Head of caudate nucleus (tissue), 42 donors: ENCODE results near the gene FILIP1L.
"Not testable (repeated sequence)": the region's sequence is repeated elsewhere in the genome, so short reads cannot be mapped to it uniquely, and the experiment has no call there.

ENCODE experiments used
- DNase-seq, 42 donors: peaks; one replicate each; pipeline versions ENCODE4 v3.0.0 to v3.0.0-alpha.2; 2020 to 2021; ENCODE audit warnings: mixed read lengths in 7 of 42
- intact Hi-C: fragments of 100-400 bp; cut with DNase I; formaldehyde crosslinking; loops from one replicate; pipeline ENCODE4 v1.15.0; 2022

Gene FILIP1L

DNA sequence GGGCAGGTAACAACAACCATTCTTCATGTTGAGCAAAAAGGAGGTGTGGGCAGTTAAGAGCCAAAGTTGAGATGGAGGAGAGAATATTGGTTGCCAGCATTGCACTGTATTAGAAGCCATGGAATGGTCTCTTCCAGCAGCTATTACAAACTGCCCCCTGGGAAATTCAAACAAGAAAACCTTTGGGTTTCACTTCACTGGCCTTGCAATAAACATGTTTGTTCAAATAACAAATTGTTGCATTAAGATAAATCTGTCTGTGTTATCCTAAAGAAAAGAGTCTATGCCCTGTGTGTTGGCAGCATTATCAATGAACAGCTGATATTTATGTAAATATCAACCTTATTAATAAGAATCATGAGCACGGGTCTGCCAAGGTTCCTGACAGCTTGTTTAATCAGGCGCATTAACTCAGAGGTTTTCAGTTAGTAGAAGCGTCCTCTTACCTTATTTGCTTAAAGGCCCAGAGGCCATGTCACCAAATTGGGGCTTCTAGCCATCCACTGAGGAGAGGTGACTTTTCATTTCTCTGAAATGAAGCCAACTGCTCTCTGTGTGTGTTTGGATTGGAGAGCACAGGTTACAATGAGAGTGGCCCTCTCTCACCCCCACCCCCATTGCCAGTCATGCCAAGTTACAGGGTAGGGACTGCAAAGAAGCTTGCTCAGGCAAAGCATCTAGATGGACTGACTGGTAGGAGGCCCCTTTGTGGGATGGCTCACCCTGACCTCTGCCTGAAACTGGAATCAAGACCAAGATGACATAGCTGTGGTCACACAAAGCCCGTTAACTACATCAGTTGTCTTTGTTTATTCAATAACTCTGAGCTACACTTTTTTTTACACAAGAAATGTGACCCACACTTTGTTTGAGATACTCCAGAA lies 10.5 kb downstream of the FILIP1L start:
- DNase-seq: no peak

DNA sequence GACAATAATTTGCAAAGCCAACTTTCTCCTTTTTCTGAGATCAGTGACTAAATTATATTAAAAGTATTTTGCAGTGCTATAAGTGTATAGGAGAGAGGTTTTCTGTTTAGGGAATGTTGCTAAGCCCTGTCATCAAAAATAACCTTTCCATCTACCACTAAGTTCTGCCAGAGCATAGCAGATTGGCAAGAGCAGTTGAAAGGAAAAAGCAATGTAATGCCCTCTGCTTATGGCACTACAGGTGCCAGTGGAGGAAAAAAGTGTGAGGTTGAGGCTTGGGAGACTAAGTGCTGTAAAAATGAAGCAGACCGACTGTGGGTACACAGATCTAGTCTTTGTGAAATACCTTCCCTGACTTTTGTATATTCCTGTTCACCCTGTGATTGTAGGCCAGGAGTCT lies 11.5 kb downstream of the FILIP1L start:
- intact Hi-C loops: no loop called here
- DNase-seq: no peak

More for the DNA sequence above, 10.5 kb downstream of the FILIP1L start:
- intact Hi-C loops: no loop called here

DNA sequence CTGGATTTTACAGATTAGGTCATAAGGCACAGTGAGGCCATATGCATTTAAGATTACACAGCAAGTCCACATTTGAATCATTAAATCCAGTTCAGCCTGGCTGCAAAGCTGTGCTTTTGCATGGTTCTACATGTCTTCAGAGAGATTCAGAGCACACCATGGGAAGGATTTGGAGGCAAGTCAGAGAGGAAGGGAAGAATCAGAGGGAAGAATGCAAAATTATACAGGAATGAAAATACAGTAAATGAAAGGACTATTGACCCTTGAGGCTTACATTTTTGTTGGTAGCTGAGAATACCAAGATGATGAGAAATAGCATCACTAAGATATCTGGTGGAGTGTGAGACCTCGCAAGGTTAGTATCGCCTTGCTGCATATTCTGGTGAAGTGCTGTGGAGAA lies 13.9 kb downstream of the FILIP1L start:
- no peak for DNase-seq
- intact Hi-C loops: no loop called here

DNA sequence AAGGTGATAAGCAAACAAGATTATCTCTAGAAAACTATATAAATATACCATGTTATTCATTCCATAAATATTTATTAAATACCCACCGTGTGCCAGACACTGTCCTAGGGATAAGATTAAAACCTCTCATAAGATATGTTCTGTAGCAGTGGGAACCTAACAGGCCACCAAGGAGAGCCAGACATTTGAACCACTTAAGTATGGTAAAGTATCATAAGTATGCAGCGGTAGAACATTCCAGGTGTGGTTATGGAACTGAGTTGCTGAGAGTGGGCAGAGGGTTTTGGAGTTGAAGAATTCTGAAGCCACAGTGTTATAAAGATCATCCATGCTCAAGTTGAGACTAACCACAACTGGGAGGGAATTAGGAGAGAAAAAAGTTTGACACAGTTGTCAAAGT lies 14.7 kb downstream of the FILIP1L start:
- intact Hi-C loops: no loop called here

DNA sequence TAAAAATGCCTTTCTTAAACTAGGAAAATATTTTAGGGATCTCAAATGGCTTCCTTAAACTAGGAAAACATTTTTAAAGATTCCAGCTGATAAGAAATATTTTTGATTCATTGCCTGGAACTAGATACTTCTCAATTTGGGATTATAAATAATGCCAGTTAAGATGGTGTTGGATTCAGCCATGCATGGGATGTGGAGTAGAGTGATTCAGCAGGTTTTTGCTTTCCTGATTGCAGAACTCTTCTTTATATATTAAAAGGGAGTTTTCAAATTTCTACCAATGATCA lies 15.6 kb downstream of the FILIP1L start:
- intact Hi-C loops: no loop called here

More for the DNA sequence above, 14.7 kb downstream of the FILIP1L start:
- DNase-seq: no peak

DNA sequence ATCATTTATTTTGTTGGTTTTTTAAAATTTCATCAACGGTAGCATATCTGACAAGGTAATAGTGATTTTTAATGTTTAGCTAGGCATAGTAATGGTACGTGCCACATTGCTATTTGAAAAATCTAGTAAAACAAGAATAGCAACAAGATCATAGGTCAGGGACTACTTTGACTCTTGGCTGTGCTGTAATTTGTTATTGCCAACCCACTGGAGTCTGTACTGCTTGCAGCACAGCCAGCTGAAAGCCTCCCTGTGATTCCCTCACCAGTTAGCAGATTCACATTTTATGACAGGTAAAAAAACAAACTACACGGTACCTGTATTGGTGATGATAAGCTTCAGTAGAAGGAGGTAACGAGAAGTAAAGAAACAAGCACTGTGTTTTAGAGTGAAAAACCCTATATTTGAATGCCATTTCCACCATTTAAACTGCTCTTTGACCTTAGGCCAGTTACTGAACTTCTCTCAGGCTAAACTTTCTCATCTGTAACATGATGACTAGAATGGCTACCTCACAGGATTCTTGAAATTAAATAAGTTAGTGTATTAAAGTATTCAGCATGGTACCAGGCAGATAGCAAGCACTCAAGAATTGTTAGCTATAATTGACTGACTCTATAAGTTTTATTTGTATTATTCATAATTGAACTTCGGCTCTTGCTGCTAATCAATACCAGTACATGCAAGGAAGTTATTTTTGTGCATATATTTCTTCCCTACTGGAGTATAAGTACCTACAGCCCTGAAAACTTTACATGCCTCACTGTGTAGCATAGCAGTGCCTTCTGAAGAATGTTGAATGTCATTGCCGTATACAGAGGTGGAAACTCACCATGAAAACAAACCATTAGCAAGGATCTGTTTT lies 16.1 kb downstream of the FILIP1L start:
- intact Hi-C loops: no loop called here
- DNase-seq: no peak

More for the DNA sequence above, 15.6 kb downstream of the FILIP1L start:
- no peak for DNase-seq

DNA sequence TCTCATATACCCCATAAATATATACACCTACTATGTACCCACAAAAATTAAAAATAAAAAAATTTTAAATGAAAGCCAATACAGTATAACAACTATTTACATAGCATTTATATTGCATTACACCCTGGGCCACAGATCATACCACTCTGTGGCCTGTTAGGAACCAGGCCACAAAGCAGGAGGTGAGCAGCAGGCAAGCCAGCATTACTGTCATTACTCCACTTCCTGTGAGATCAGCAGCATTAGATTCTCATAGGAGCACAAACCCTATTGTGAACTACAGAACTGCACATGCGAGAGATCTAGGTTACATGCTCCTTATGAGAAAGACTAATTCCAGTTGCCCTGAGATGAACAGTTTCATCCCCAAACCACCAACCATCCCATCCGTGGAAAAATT lies 17.4 kb downstream of the FILIP1L start:
- intact Hi-C loops: no loop called here
- DNase-seq: no peak

DNA sequence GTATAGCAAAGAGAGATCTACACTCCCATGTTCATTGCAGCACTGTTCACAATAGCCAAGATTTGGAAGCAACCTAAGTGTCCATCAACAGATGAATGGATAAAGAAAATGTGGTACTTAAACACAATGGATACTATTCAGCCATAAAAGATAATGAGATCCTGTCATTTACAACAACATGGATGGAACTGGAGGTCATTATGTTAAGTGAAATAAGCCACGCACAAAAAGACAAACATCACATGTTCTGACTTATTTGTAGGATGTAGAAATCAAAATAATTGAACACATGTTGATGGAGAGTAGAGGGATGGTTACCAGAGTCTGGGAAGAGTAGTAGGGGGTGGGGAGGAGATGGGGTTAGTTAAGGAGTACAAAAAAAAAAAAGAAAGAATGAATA lies 18.0 kb downstream of the FILIP1L start:
- DNase-seq: not testable (repeated sequence)

DNA sequence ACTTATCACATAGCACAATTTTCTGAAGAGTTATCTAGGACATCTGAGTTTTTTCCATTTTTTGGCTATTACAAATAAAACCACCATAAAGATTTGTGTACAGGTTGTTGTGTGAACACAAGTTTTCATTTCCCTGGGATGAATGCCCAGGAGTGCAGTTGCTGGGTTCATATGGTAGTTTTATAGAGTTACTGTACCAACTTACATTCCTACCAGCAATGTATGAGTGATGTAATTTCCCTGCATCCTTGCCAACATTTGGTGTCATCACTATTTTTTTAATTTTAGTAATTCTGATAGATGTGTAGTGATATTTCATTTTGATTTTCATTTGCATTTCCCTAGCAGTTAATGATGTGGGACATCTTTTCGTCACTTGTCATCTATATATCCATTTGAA lies 20.5 kb downstream of the FILIP1L start:
- intact Hi-C loops: no loop called here

More for the DNA sequence above, 18.0 kb downstream of the FILIP1L start:
- intact Hi-C loops: not testable (repeated sequence)

DNA sequence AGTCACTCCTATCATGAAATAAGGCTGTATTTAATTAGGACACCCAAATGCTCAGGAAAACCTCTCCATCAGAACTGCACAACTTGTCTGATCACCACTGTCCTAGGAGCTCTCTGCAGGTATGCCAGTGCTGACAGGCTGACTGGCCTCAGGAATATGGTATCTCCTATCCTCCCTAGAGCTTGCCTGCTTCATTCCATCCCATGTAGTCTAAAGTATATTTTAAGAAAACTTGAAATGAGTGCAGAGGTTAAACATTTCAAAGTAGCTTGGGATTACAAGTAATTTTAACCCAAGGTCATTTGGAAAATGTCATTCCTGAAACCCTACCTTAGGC lies 23.7 kb downstream of the FILIP1L start:
- intact Hi-C loops: no loop called here
- DNase-seq: no peak

More for the DNA sequence above, 20.5 kb downstream of the FILIP1L start:
- DNase-seq: no peak

DNA sequence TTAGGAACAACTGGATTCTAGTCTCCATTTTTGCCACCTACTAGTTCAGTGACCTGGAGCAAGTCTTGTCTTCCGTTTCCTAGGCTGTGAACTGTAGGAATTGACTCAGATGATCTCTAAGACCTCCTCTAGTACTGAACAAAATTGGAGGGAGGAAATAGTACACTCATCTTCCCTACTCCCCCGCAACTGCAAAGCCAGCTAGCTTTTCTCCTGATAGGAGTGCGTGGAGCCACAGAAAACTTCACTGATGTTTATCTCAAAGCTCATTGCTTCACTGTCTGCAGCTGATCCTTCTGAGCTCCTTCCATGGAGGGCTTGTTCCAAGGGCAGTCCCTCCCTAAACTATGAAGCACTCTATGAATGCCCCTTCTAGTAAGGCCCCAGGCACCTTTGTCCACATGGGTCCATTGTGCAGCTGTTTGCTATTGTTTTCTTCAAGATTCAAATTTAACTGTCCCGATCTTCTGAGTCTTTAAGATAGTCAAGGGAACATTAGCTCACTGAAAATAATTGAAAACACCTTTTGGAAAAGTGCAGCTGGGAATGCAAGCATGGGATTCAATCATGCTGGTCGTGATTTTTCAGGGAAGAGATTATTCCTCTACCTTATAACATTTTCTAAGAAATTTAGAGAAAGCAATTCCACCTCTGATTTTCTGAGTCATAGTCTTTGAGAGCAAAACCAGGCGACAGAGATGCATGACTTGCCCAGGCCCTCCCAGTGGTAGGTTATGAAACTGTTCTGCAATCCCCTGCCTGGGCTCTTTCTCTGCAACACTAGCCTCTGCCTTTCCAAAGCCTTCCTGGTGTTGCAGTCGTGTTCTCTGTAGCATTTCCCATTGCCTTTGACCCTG lies 24.3 kb downstream of the FILIP1L start:
- DNase-seq: peak in 26 of 42 donors; percentile 5 to 72 (median 33)
- intact Hi-C loops: no loop called here

DNA sequence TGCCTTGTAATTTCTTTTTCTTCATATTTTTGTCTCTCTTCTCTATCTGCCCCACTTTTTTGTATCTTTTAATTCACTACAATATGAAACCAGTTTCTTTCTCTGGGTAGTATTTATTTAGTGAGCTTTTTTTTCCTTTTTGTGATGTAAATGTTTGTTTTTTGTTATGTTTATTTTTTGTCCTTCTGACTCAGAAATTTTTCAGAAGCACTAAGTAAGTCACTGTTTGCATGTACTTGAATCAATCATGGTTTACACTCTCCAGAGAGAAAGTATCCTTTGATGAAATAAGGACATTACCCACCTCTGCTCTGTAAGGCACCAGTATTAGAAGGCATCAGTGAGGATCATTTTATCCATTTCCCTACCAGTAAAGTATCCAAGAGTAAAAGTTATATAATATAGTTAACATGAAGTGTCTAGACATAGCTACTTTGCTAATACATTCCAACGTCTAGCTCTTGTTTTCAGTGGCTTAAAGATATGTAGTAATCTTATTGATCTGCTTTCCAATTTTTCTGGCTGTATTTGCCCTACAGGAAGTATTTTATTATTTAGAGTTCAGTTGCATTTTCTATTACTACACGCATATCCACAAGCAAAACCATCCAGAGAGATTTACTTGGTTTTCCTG lies 25.4 kb downstream of the FILIP1L start:
- DNase-seq: no peak
- intact Hi-C loops: no loop called here

DNA sequence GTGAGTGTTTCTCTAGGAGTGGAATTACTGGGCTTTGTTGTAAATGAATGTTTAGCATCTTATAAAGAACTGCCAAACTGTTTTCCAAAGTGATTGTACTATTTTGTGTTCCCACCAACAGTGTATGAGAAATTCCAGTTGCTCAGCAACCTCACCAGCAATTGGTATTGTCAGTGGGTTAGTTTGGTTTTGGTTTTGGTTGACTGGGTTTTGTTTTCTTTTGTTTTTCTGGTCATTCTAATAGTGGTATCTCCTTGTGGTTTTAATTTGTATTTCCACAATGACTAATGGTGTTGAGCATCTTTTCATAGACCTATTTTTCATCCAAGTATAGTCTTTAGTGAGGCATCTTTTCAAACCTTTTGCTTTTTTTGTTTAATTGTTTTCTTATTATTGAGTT lies 27.1 kb downstream of the FILIP1L start:
- no peak for DNase-seq
- intact Hi-C loops: no loop called here

DNA sequence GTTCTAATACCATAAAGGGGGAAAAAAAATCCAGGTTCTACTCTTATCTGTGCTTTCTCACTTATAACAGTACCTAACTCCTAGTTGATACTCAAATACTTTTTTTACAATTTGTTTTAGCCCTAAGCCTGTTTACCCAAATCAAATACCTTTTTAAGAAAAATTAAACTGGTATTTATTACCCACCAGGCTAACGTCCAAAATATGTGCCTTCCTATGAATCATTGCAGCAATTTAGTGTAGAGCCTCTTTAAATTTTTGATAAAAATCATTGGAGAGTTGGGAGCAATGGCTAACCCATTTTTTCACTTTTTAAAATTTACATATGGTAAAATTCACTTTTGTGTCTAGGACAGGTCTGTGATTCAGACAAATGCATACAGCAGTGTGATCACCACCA lies 27.9 kb downstream of the FILIP1L start:
- DNase-seq: no peak

DNA sequence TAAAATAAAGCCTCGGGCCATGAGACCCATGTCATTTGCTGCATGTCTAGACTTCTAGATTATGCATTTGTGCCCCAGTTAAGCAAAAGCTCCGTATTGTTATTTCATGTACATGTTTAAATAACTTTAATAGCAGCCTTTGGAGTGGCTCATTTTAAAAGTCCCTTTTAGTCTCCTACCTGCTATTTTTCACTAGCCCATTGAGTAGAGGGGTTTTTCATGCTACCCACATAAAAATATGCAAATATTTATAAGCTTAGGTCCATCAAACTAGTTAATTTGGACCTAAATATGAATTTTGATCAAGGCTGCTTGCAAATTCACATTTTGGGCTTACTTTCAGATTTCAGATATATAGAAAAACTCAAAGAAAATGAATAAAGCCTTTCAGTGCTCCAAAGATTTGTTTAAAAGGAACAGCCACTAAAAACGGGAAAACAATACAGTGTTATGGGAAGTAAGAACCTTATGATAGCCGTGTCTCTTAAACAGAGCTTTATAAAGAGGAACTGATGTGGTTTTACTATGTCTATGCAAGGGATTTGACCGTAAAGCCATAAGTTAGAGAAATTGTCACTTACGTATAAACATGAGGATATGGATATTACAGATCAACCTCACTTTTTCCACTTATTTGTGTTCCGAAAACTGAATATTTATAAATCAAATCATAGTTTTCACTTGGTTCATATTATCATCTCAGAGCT lies 30.0 kb downstream of the FILIP1L start:
- DNase-seq: no peak
- intact Hi-C loops: no loop called here

More for the DNA sequence above, 27.9 kb downstream of the FILIP1L start:
- intact Hi-C loops: no loop called here

DNA sequence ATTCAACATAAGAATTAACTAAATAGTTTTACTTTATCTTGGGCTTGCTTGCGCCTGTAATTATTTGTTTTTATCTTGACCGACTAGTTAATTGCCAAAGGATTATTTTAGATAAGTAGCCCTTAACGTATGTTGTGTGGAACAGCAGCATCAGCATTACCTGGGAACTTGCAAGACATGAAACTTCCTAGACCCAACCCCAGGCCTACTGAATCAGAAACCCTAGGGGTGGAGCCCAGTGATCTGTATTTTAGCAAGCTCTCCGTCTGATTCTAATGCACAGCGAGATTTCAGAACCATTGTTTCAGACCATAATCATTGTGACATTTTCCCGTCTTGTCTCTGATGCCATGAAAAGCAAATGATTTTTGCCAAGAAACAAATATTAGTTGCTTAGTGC lies 31.1 kb downstream of the FILIP1L start:
- DNase-seq: no peak
- intact Hi-C loops: no loop called here

DNA sequence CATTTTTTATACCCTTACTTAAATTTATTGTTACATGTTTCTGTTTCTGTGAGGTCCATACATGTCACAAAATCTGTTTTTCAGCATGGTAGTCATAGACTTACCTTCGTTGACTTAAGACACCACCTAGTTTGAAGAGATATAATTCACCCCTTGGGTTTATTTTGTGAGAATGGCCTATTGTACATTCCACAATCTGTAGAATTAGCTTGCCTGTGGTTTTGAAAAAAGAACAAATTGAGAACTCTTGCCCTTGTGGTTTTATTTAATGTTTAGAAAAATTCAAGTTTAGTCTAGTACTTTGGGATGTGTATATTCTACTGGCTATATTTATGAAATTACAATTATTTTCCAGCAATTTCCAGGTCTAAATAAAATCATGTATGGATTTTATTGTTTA lies 31.6 kb downstream of the FILIP1L start:
- no peak for DNase-seq
- intact Hi-C loops: no loop called here

DNA sequence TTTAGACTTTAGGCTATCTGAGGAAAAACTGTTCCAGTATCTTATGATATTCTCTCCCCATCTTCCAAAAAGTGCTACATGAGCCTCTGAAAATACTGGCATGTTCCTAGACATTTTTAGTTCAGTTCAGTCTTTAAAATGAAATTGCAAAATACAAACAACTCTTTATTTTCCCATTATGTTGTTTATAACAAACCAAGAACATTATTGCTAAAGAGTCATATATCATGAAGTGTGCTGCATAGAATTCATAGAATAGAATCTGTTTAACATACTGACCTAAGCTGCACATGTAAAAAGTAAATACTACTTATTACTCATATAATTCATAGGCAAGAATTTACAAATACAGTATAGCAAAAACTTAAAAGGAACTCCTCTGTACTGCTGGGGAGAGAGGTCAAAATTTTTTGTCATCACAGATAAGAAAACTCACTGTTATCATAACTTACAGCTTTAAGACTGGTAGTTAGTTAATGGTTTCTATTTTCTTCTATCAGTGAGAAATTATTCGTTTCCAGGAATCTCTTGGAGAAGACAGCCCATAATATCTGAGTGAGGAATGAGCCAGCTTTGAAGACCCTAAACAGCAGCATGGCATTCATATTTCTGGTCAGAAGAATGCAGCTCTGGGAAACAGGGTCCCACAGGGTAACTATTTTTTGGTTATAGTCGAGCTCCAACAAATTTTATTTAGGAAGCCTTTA lies 32.2 kb downstream of the FILIP1L start:
- intact Hi-C loops: no loop called here
- DNase-seq: no peak
